ENCODE data around the gene FHIT. TPM values are rescaled to one million over a fixed set of nuclear protein-coding genes. Genes with fewer than 3 reads are reported as not detected.
"Not testable (repeated sequence)": the region's sequence is repeated elsewhere in the genome, so short reads cannot be mapped to it uniquely, and the experiment has no call there.

The FHIT gene
- total RNA-seq, 4 donors from 2014 or later = 0.72 to 5.2 (median 2.1) TPM

- in situ Hi-C loops (cut with MboI; ENCODE audit: low sequenced_read_pairs in 4 of 4) (no loop called here), intact Hi-C loops (cut with DNase I; ENCODE audit: low total_unique reads) (no loop called here)
- no peak for ATAC-seq
- H3K9me3 ChIP-seq = no peaks in the 10 kb centered on the region
- H3K36me3 ChIP-seq = no peaks in the 10 kb centered on the region
- no peak for DNase-seq
- no peak overlapping the region for H3K27ac ChIP-seq
- H3K4me1 ChIP-seq = no peaks in the 10 kb centered on the region
- H3K27me3 ChIP-seq = no peaks in the 10 kb centered on the region
- TF ChIP-seq CTCF (IDR thresholded peaks at IDR 0.05 in 4 of 5, conservative IDR thresholded peaks at IDR 0.05 in 1 of 5) = no peak
- TF ChIP-seq POLR2A (IDR thresholded peaks at IDR 0.05) = no peak
- no peak overlapping the region for H3K4me3 ChIP-seq
Observed at GRCh38 chr3:61053781-61054496, 197.3 kb downstream of the FHIT start.

- H3K27ac ChIP-seq = no peak overlapping the region
- DNase-seq (no peak), ATAC-seq (no peak)
- no peak overlapping the region for H3K4me3 ChIP-seq
- no peaks in the 10 kb centered on the region for H3K4me1 ChIP-seq
- H3K36me3 ChIP-seq = no peaks in the 10 kb centered on the region
- no peak for TF ChIP-seq CTCF (IDR thresholded peaks at IDR 0.05 in 4 of 5, conservative IDR thresholded peaks at IDR 0.05 in 1 of 5)
- TF ChIP-seq POLR2A (IDR thresholded peaks at IDR 0.05) = no peak
- H3K9me3 ChIP-seq = no peaks in the 10 kb centered on the region
- no peaks in the 10 kb centered on the region for H3K27me3 ChIP-seq
- in situ Hi-C loops (cut with MboI; ENCODE audit: low sequenced_read_pairs in 4 of 4) = no loop called here
- intact Hi-C loops (cut with DNase I; ENCODE audit: low total_unique reads) = no loop called here
Observed at GRCh38 chr3:61052851-61053250, 198.4 kb downstream of the FHIT start.

- Histone ChIP-seq H3K36me3 (no peaks in the 10 kb centered on the region), H3K4me3 (no peak overlapping the region), H3K27ac (no peak overlapping the region), H3K9me3 (no peaks in the 10 kb centered on the region), H3K27me3 (no peaks in the 10 kb centered on the region), H3K4me1 (no peaks in the 10 kb centered on the region)
- in situ Hi-C loops (cut with MboI; ENCODE audit: low sequenced_read_pairs in 4 of 4) = no loop called here
- TF ChIP-seq CTCF (IDR thresholded peaks at IDR 0.05 in 4 of 5, conservative IDR thresholded peaks at IDR 0.05 in 1 of 5) = no peak
- TF ChIP-seq POLR2A (IDR thresholded peaks at IDR 0.05) = no peak
- no peak for DNase-seq
- intact Hi-C loops (cut with DNase I; ENCODE audit: low total_unique reads) = no loop called here
- no peak for ATAC-seq
Observed at GRCh38 chr3:61051666-61052065, 199.6 kb downstream of the FHIT start.

GRCh38 chr3:61045169-61045568, 206.1 kb downstream of the FHIT start:
- intact Hi-C loops (cut with DNase I; ENCODE audit: low total_unique reads); ATAC-seq; H3K4me3 ChIP-seq; H3K27ac ChIP-seq; H3K36me3 ChIP-seq; H3K4me1 ChIP-seq; DNase-seq; H3K9me3 ChIP-seq; H3K27me3 ChIP-seq; in situ Hi-C loops (cut with MboI; ENCODE audit: low sequenced_read_pairs in 4 of 4): not testable (repeated sequence)

- in situ Hi-C loops (cut with MboI; ENCODE audit: low sequenced_read_pairs in 4 of 4) = no loop called here
Observed at GRCh38 chr3:61043156-61043555, 208.1 kb downstream of the FHIT start.

More at GRCh38 chr3:61043156-61043555, 208.1 kb downstream of the FHIT start:
- Histone ChIP-seq H3K4me1 (no peaks in the 10 kb centered on the region), H3K27ac (no peak overlapping the region), H3K4me3 (no peak overlapping the region), H3K9me3 (no peaks in the 10 kb centered on the region), H3K36me3 (no peaks in the 10 kb centered on the region), H3K27me3 (no peaks in the 10 kb centered on the region)
- DNase-seq (no peak), ATAC-seq (no peak)
- TF ChIP-seq CTCF (IDR thresholded peaks at IDR 0.05 in 4 of 5, conservative IDR thresholded peaks at IDR 0.05 in 1 of 5) (no peak), POLR2A (IDR thresholded peaks at IDR 0.05) (no peak)
- intact Hi-C loops (cut with DNase I; ENCODE audit: low total_unique reads) = no loop called here
